ENCODE data around the gene DENND2A.
"Not testable (repeated sequence)": the region's sequence is repeated elsewhere in the genome, so short reads cannot be mapped to it uniquely, and the experiment has no call there.

DENND2A gene

GRCh38 chr7:140625908-140626868 lies 14.4 kb downstream of the DENND2A start:
- Histone ChIP-seq H4K20me1 (ENCODE audit: insufficient read depth, low read length) (no peaks in the 10 kb centered on the region), H3K27me3 (ENCODE audit: insufficient read depth, low read length) (peaks cover 14% of the 10 kb centered on the region), H3F3A (ENCODE audit: insufficient read depth, low read length) (no peaks in the 10 kb centered on the region), H3K36me3 (ENCODE audit: insufficient read depth, low read length) (no peaks in the 10 kb centered on the region), H3K9me2 (ENCODE audit: low read depth, low read length) (no peaks in the 10 kb centered on the region), H3K27ac (ENCODE audit: low read depth, low read length, poor library complexity, severe bottlenecking) (no peak overlapping the region), H3K4me1 (ENCODE audit: insufficient read depth, low read length, severe bottlenecking) (no peaks in the 10 kb centered on the region), H3K9me3 (ENCODE audit: low read length) (no peaks in the 10 kb centered on the region), H3K4me2 (ENCODE audit: low read length) (no peak overlapping the region), H3K79me2 (ENCODE audit: insufficient read depth, low read length) (no peaks in the 10 kb centered on the region), H3K4me3 (ENCODE audit: low read depth, low read length, poor library complexity, severe bottlenecking) (no peak overlapping the region), H3K9ac (ENCODE audit: low read length) (no peak overlapping the region), H2AFZ (ENCODE audit: low read length) (no peak overlapping the region)
- TF ChIP-seq CTCF (IDR thresholded peaks at IDR 0.05; ENCODE audit: low read length) = no peak
- no peak for TF ChIP-seq EZH2 (IDR thresholded peaks at IDR 0.05; ENCODE audit: borderline replicate concordance, low read length)

- not testable (repeated sequence) for H3K4me3 ChIP-seq (ENCODE audit: low read depth, low read length, poor library complexity, severe bottlenecking); H3K4me2 ChIP-seq (ENCODE audit: low read length); H3K79me2 ChIP-seq (ENCODE audit: insufficient read depth, low read length); H3K9ac ChIP-seq (ENCODE audit: low read length); H4K20me1 ChIP-seq (ENCODE audit: insufficient read depth, low read length); H3F3A ChIP-seq (ENCODE audit: insufficient read depth, low read length); H3K27ac ChIP-seq (ENCODE audit: low read depth, low read length, poor library complexity, severe bottlenecking); H2AFZ ChIP-seq (ENCODE audit: low read length); H3K36me3 ChIP-seq (ENCODE audit: insufficient read depth, low read length); H3K9me2 ChIP-seq (ENCODE audit: low read depth, low read length); H3K9me3 ChIP-seq (ENCODE audit: low read length); H3K4me1 ChIP-seq (ENCODE audit: insufficient read depth, low read length, severe bottlenecking)
- peaks cover 14% of the 10 kb centered on the region for H3K27me3 ChIP-seq (ENCODE audit: insufficient read depth, low read length)
These were observed 15.4 kb downstream of the DENND2A start for GRCh38 chr7:140625192-140625558.

- no peaks in the 10 kb centered on the region for H3K79me2 ChIP-seq (ENCODE audit: insufficient read depth, low read length)
- H3F3A ChIP-seq (ENCODE audit: insufficient read depth, low read length) = no peaks in the 10 kb centered on the region
- H3K27ac ChIP-seq (ENCODE audit: low read depth, low read length, poor library complexity, severe bottlenecking) = no peak overlapping the region
- H3K27me3 ChIP-seq (ENCODE audit: insufficient read depth, low read length) = peaks cover 13% of the 10 kb centered on the region
- no peak overlapping the region for H2AFZ ChIP-seq (ENCODE audit: low read length)
- H3K9me2 ChIP-seq (ENCODE audit: low read depth, low read length) = no peaks in the 10 kb centered on the region
- no peaks in the 10 kb centered on the region for H3K9me3 ChIP-seq (ENCODE audit: low read length)
- no peak overlapping the region for H3K4me2 ChIP-seq (ENCODE audit: low read length)
- H4K20me1 ChIP-seq (ENCODE audit: insufficient read depth, low read length) = no peaks in the 10 kb centered on the region
- H3K36me3 ChIP-seq (ENCODE audit: insufficient read depth, low read length) = no peaks in the 10 kb centered on the region
- H3K4me1 ChIP-seq (ENCODE audit: insufficient read depth, low read length, severe bottlenecking) = no peaks in the 10 kb centered on the region
- TF ChIP-seq CTCF (IDR thresholded peaks at IDR 0.05; ENCODE audit: low read length) = no peak
- no peak for TF ChIP-seq EZH2 (IDR thresholded peaks at IDR 0.05; ENCODE audit: borderline replicate concordance, low read length)
- H3K4me3 ChIP-seq (ENCODE audit: low read depth, low read length, poor library complexity, severe bottlenecking) = no peak overlapping the region
- H3K9ac ChIP-seq (ENCODE audit: low read length) = no peak overlapping the region
These were observed 16.0 kb downstream of the DENND2A start for GRCh38 chr7:140624392-140625191.

Data from OCI-LY1 (cell line).